SK-N-MC (cell line): ENCODE data around the gene CDK6.
"Not testable (repeated sequence)": the region's sequence is repeated elsewhere in the genome, so short reads cannot be mapped to it uniquely, and the experiment has no call there.

Experiments
- DNase-seq: peaks from one replicate; pipeline ENCODE4 v3.0.0-alpha.2; 2011; ENCODE audit warnings: low read depth, low spot score
- H3K27ac ChIP-seq: fragments of 200-600 bp; sonication (generic); 2 replicates; pipeline ENCODE4 v1.5.1; 2016; ENCODE audit warnings: mixed run types
- H3K36me3 ChIP-seq: fragments of 200-600 bp; sonication (generic); 2 replicates; pipeline ENCODE4 v1.6.1; 2017; ENCODE audit warnings: antibody characterized with exemption, low read length, mixed read lengths; ENCODE audit not compliant: insufficient read depth
- H3K4me3 ChIP-seq: fragments of 200-600 bp; sonication (generic); 2 replicates; pipeline ENCODE4 v1.5.1; 2016
- H3K9ac ChIP-seq: fragments of 200-600 bp; sonication (generic); 2 replicates; pipeline ENCODE4 v1.8.0; 2017; ENCODE audit warnings: mixed run types, mixed read lengths; ENCODE audit not compliant: insufficient read length
- H3K9me3 ChIP-seq: fragments of 200-600 bp; sonication (generic); 2 replicates; pipeline ENCODE4 v1.6.1; 2017; ENCODE audit warnings: low read depth, mild to moderate bottlenecking, antibody characterized with exemption, low read length, moderate library complexity, mixed read lengths
- EZH2 ChIP-seq: fragments of 200-600 bp; sonication (generic); IDR thresholded peaks from one replicate; pipeline ENCODE4 v1.6.1; 2017; ENCODE audit warnings: antibody characterized with exemption
- FOXP2 ChIP-seq: optimal IDR thresholded peaks from 2 replicates; pipeline ENCODE3; 2011; ENCODE audit warnings: mild to moderate bottlenecking, moderate library complexity; ENCODE audit not compliant: insufficient read depth; ENCODE audit errors: extremely low read length, control extremely low read depth
- POLR2AphosphoS5 ChIP-seq: IDR thresholded peaks from 2 replicates; pipeline ENCODE4 v1.6.1; 2012; ENCODE audit warnings: mild to moderate bottlenecking, low read depth, low read length, borderline replicate concordance

CDK6 gene

GRCh38 chr7:92609921-92610518, 226.4 kb downstream of the CDK6 start:
- TF ChIP-seq FOXP2, result no peak
- TF ChIP-seq POLR2AphosphoS5, result no peak
- TF ChIP-seq EZH2, result no peak
- Histone ChIP-seq H3K9me3 (no peaks in the 10 kb centered on the region), H3K9ac (no peak overlapping the region), H3K27ac (no peak overlapping the region), H3K4me3 (no peak overlapping the region), H3K36me3 (no peaks in the 10 kb centered on the region)
- DNase-seq, result no peak

- no peak overlapping the region for H3K27ac ChIP-seq
- DNase-seq, result no peak
- H3K36me3 ChIP-seq, result no peaks in the 10 kb centered on the region
- TF ChIP-seq POLR2AphosphoS5, result no peak
- no peak for TF ChIP-seq EZH2
- no peak for TF ChIP-seq FOXP2
- no peaks in the 10 kb centered on the region for H3K9me3 ChIP-seq
- peak overlapping the region; percentile 55 for H3K4me3 ChIP-seq
- no peak overlapping the region for H3K9ac ChIP-seq
Measured at GRCh38 chr7:92608380-92609322, 227.7 kb downstream of the CDK6 start.

GRCh38 chr7:92606985-92607384, 229.4 kb downstream of the CDK6 start:
- no peak overlapping the region for H3K9ac ChIP-seq
- no peaks in the 10 kb centered on the region for H3K9me3 ChIP-seq
- no peaks in the 10 kb centered on the region for H3K36me3 ChIP-seq
- no peak overlapping the region for H3K4me3 ChIP-seq
- DNase-seq, result no peak
- no peak overlapping the region for H3K27ac ChIP-seq
- no peak for TF ChIP-seq POLR2AphosphoS5
- TF ChIP-seq FOXP2, result no peak
- no peak for TF ChIP-seq EZH2

- H3K9ac ChIP-seq, H3K36me3 ChIP-seq, H3K27ac ChIP-seq, H3K9me3 ChIP-seq, H3K4me3 ChIP-seq, DNase-seq: not testable (repeated sequence)
Measured at GRCh38 chr7:92604517-92604916, 231.9 kb downstream of the CDK6 start.

GRCh38 chr7:92603089-92603445, 233.3 kb downstream of the CDK6 start:
- Histone ChIP-seq H3K36me3 (no peaks in the 10 kb centered on the region), H3K27ac (no peak overlapping the region), H3K9ac (no peak overlapping the region), H3K4me3 (no peak overlapping the region), H3K9me3 (no peaks in the 10 kb centered on the region)
- no peak for TF ChIP-seq FOXP2
- no peak for TF ChIP-seq EZH2
- TF ChIP-seq POLR2AphosphoS5, result no peak
- DNase-seq, result no peak

- no peak overlapping the region for H3K4me3 ChIP-seq
Measured at GRCh38 chr7:92602352-92603088, 233.9 kb downstream of the CDK6 start.

GRCh38 chr7:92598310-92598981, 237.9 kb downstream of the CDK6 start:
- DNase-seq, result no peak
- H3K4me3 ChIP-seq, result no peak overlapping the region
- H3K9ac ChIP-seq, result no peak overlapping the region
- no peaks in the 10 kb centered on the region for H3K9me3 ChIP-seq
- no peak overlapping the region for H3K27ac ChIP-seq
- H3K36me3 ChIP-seq, result no peaks in the 10 kb centered on the region
- TF ChIP-seq EZH2, result no peak
- TF ChIP-seq POLR2AphosphoS5, result no peak
- TF ChIP-seq FOXP2, result no peak

More at GRCh38 chr7:92602352-92603088, 233.9 kb downstream of the CDK6 start:
- Histone ChIP-seq H3K9me3 (no peaks in the 10 kb centered on the region), H3K27ac (no peak overlapping the region), H3K36me3 (no peaks in the 10 kb centered on the region), H3K9ac (no peak overlapping the region)
- no peak for DNase-seq
- TF ChIP-seq POLR2AphosphoS5 (no peak), FOXP2 (no peak), EZH2 (no peak)

GRCh38 chr7:92595281-92595680, 241.1 kb downstream of the CDK6 start:
- Histone ChIP-seq H3K9me3 (no peaks in the 10 kb centered on the region), H3K27ac (no peak overlapping the region), H3K4me3 (no peak overlapping the region), H3K9ac (no peak overlapping the region), H3K36me3 (no peaks in the 10 kb centered on the region)
- TF ChIP-seq POLR2AphosphoS5, result no peak
- no peak for TF ChIP-seq EZH2
- no peak for TF ChIP-seq FOXP2
- DNase-seq, result no peak
